Lung (tissue), 12 donors: ENCODE measurements around the gene MEAF6. TPM values are rescaled to one million over a fixed set of nuclear protein-coding genes. Genes with fewer than 3 reads are reported as not detected.

ENCODE experiments used
- ATAC-seq: fragments of 200-7000 bp; cut with Tn5 transposase; one replicate; pipeline ENCODE4 v1.9.1; 2020; ENCODE audit warnings: moderate number of reproducible peaks; ENCODE audit not compliant: insufficient read depth, low FRiP score
- DNase-seq, 3 donors: peaks; one replicate each; pipeline ENCODE4 v3.0.0-alpha.2; 2013 to 2017
- H3K27ac ChIP-seq, 2 donors: one replicate each; pipeline ENCODE4 v1.5.1; 2013; ENCODE audit warnings: mild to moderate bottlenecking in 2 of 2, moderate library complexity in 2 of 2, control low read depth in 1 of 2, inconsistent platforms in 1 of 2, low read depth in 1 of 2, low read length in 1 of 2
- H3K27me3 ChIP-seq, 3 donors: one replicate each; pipeline ENCODE4 v1.5.1; 2013; ENCODE audit warnings: low read length in 2 of 3; ENCODE audit not compliant: control insufficient read depth in 3 of 3, insufficient read depth in 3 of 3
- H3K36me3 ChIP-seq, 4 donors: one replicate each; pipeline ENCODE4 v1.5.1; 2013; ENCODE audit warnings: low read length in 4 of 4, mild to moderate bottlenecking in 1 of 4, moderate library complexity in 1 of 4; ENCODE audit not compliant: control insufficient read depth in 4 of 4, insufficient read depth in 4 of 4
- H3K4me1 ChIP-seq, 5 donors: one replicate each; pipeline ENCODE4 v1.5.1; 2013; ENCODE audit warnings: low read length in 5 of 5, mild to moderate bottlenecking in 2 of 5, moderate library complexity in 1 of 5; ENCODE audit not compliant: control insufficient read depth in 5 of 5, insufficient read depth in 5 of 5
- H3K4me3 ChIP-seq: one replicate; pipeline ENCODE4 v1.5.1; 2013; ENCODE audit warnings: mild to moderate bottlenecking, control low read depth, moderate library complexity
- H3K9ac ChIP-seq, 2 donors: one replicate each; pipeline ENCODE4 v1.5.1; 2013; ENCODE audit warnings: low read length in 2 of 2, control low read depth in 1 of 2; ENCODE audit not compliant: insufficient read depth in 1 of 2
- H3K9me3 ChIP-seq, 4 donors: one replicate each; pipeline ENCODE4 v1.5.1; 2013; ENCODE audit warnings: low read length in 3 of 4, mild to moderate bottlenecking in 1 of 4, moderate library complexity in 1 of 4; ENCODE audit not compliant: control insufficient read depth in 4 of 4, insufficient read depth in 3 of 4
- CTCF ChIP-seq: IDR thresholded peaks from 2 replicates; pipeline ENCODE4 v1.5.1; 2012; ENCODE audit warnings: mild to moderate bottlenecking; ENCODE audit errors: control extremely low read depth, extremely low read depth
- WGBS, 2 donors: extraction: QIAGEN DNeasy Blood & Tissue Kit; methylation state at CpG; one replicate each; pipeline ENCODE4 v1.1.7; 2013; 5-methylcytosine and 5-hydroxymethylcytosine counted together
- polyA plus RNA-seq, 2 donors: library from polyadenylated mRNA; stranded (reverse); fragments of 200-250 nt; gene quantifications; one replicate each; pipeline ENCODE4 v1.2.1, GENCODE V29; 2013
- total RNA-seq, 2 donors: library from RNA; depleted of rRNA in 1 of 2; stranded (reverse); fragments of >200 nt in 1 of 2; gene quantifications; one replicate each; pipeline ENCODE4 v1.2.1, GENCODE V29; 2014 to 2021
- donor health status: control.
- donor health status: control.
- donor health status: Bipolar disorder and iron deficiency.
- donor health status: healthy.
- donor health status: DM: yes; HTN: yes; CAD: no.

Gene MEAF6
- total and polyA plus RNA-seq, 4 donors, result 36.9 to 68.2 (median 58.8) TPM

- Histone ChIP-seq H3K4me3 (no peak overlapping the region), H3K27me3 (peaks cover 0 to 9% (median 0%) of the 10 kb centered on the region in 3 donors), H3K27ac (no peak overlapping the region), H3K9ac (no peak overlapping the region), H3K9me3 (peaks cover 0 to 1% (median 0%) of the 10 kb centered on the region in 4 donors), H3K4me1 (peaks cover 0 to 1% (median 0%) of the 10 kb centered on the region in 5 donors), H3K36me3 (peaks cover 0 to 1% (median 0%) of the 10 kb centered on the region in 4 donors)
- WGBS, 2 donors, result 66 to 79% methylated on average over 15 of the region's 15 CpGs
- ATAC-seq, result no peak
- TF ChIP-seq CTCF, result no peak
- no peak for DNase-seq
Observed at GRCh38 chr1:37448691-37449417, 65.7 kb downstream of the MEAF6 start.

DNA sequence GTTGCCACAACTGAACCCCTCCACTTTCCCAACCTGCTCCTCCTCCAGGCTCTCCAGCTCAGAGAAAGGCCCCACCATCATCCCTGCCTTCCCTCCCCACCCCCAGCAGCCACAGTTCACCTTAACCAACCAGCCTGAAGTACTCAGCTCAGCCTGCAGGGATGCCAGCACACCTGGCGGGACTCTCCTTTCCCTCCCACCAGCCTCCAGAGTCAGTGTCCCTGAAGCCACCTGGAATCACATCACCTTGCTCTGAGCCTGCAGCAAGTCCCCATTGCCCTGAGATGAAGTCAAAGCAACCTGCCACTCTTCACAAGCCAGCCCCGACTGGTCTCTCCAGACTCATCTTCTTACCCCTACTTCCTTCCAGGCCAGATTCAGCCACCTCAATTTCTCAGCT lies 66.4 kb downstream of the MEAF6 start:
- no peak for ATAC-seq
- 60 to 79% methylated on average over 2 of the region's 2 CpGs for WGBS, 2 donors

GRCh38 chr1:37446874-37447273 lies 67.7 kb downstream of the MEAF6 start:
- Histone ChIP-seq H3K9me3 (peaks cover 0 to 1% (median 0%) of the 10 kb centered on the region in 4 donors), H3K4me3 (no peak overlapping the region), H3K4me1 (peaks cover 0 to 1% (median 0%) of the 10 kb centered on the region in 5 donors), H3K27ac (no peak overlapping the region), H3K27me3 (peaks cover 0 to 13% (median 0%) of the 10 kb centered on the region in 3 donors), H3K36me3 (no peaks in the 10 kb centered on the region), H3K9ac (no peak overlapping the region)
- DNase-seq (no peak), ATAC-seq (no peak)
- 52 to 75% methylated on average over 6 of the region's 6 CpGs for WGBS, 2 donors
- no peak for TF ChIP-seq CTCF

More for the DNA sequence above, 66.4 kb downstream of the MEAF6 start:
- H3K27me3 ChIP-seq, result peaks cover 0 to 9% (median 0%) of the 10 kb centered on the region in 3 donors
- H3K9me3 ChIP-seq, result peaks cover 0 to 1% (median 0%) of the 10 kb centered on the region in 4 donors
- H3K36me3 ChIP-seq, result peaks cover 0 to 1% (median 0%) of the 10 kb centered on the region in 4 donors
- no peak overlapping the region for H3K9ac ChIP-seq
- H3K4me3 ChIP-seq, result no peak overlapping the region
- TF ChIP-seq CTCF, result no peak
- no peak for DNase-seq
- H3K27ac ChIP-seq, result no peak overlapping the region
- peaks cover 0 to 1% (median 0%) of the 10 kb centered on the region in 5 donors for H3K4me1 ChIP-seq
